NCI-H146 treated with DMSO at 0.1 percent for 48 hours (cell line): ENCODE measurements around the gene CCDC80.

Experiments used
- DNase-seq: peaks from one replicate; lab custom pipeline; 2025; ENCODE audit not compliant: unreplicated experiment; lab: John Stamatoyannopoulos, UW

Gene CCDC80, protein sequence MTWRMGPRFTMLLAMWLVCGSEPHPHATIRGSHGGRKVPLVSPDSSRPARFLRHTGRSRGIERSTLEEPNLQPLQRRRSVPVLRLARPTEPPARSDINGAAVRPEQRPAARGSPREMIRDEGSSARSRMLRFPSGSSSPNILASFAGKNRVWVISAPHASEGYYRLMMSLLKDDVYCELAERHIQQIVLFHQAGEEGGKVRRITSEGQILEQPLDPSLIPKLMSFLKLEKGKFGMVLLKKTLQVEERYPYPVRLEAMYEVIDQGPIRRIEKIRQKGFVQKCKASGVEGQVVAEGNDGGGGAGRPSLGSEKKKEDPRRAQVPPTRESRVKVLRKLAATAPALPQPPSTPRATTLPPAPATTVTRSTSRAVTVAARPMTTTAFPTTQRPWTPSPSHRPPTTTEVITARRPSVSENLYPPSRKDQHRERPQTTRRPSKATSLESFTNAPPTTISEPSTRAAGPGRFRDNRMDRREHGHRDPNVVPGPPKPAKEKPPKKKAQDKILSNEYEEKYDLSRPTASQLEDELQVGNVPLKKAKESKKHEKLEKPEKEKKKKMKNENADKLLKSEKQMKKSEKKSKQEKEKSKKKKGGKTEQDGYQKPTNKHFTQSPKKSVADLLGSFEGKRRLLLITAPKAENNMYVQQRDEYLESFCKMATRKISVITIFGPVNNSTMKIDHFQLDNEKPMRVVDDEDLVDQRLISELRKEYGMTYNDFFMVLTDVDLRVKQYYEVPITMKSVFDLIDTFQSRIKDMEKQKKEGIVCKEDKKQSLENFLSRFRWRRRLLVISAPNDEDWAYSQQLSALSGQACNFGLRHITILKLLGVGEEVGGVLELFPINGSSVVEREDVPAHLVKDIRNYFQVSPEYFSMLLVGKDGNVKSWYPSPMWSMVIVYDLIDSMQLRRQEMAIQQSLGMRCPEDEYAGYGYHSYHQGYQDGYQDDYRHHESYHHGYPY

GRCh38 chr3:112640930-112641801, at the start of gene CCDC80:
CCDC80 (minus strand) TSS chr3:112641143; CDS start chr3:112639905, 1,238 bp downstream.
- no peak for DNase-seq

DNA sequence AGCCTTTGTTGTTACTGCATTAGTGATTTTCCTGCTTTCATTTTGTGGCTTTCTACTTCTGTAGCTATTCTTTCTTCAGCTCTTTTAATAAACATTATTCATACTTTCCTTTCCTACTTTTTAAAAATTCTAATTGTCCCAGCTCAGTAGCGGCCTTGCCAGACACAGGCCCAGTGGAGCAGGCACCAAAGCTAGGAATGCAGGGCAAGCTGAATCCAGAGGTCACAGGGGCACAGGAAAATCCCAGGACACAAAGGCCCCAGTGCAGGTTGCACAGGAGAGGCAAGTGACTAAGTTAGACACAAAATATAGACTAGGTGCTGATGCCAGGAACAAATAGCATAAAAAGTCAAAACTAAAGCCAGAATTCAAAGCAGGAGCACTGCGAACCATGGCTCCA, 49.0 kb upstream of the CCDC80 start:
- no peak for DNase-seq

- DNase-seq, result no peak
These were observed 48.4 kb upstream of the CCDC80 start for GRCh38 chr3:112689385-112689784.

- DNase-seq, result no peak
These were observed 47.9 kb upstream of the CCDC80 start for GRCh38 chr3:112688819-112689218.

- DNase-seq, result no peak
These were observed 47.3 kb upstream of the CCDC80 start for GRCh38 chr3:112688085-112688769.

GRCh38 chr3:112687616-112688015, 46.7 kb upstream of the CCDC80 start:
- no peak for DNase-seq

DNA sequence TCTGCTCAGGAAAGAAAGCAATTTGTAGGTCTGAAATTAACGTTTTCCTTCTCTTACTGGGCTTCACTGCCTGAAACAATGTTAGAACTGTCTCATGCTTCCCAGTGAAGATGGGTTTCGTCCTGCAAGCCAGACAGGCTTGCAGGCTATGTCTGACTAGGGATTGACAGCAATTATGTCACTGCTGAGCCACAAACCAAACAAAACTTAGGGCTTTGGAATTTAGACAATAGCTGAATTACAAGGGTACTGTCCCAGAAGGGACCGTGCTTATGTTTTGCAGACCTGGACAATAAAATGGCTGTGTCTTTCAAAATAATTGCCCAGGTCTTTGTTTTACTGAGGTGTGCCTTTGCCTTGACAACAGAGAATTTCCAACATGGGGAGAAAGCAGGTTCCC, 46.3 kb upstream of the CCDC80 start:
- DNase-seq, result no peak

- no peak for DNase-seq
These were observed 45.2 kb upstream of the CCDC80 start for GRCh38 chr3:112685956-112686799.

DNA sequence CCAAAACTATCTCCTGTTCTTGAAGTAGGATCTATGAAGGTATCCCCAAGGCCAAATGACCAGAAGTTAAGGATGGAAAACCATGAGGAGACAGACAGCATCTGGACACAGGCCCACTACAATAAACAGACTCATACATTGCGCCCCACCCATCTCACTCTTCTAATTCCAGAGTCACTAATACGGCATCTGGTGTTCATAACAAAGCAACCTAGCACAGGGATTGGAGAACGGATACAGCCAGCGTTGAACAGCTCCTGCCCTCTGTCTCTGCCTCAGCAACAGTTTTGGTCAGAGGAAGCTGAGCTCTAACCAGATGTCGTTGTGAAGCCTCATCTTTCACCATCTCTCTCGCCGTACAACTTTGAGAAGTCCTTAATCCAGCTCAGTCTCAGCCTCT, 44.5 kb upstream of the CCDC80 start:
- DNase-seq, result no peak

GRCh38 chr3:112682361-112682760, 41.4 kb upstream of the CCDC80 start:
- no peak for DNase-seq

DNA sequence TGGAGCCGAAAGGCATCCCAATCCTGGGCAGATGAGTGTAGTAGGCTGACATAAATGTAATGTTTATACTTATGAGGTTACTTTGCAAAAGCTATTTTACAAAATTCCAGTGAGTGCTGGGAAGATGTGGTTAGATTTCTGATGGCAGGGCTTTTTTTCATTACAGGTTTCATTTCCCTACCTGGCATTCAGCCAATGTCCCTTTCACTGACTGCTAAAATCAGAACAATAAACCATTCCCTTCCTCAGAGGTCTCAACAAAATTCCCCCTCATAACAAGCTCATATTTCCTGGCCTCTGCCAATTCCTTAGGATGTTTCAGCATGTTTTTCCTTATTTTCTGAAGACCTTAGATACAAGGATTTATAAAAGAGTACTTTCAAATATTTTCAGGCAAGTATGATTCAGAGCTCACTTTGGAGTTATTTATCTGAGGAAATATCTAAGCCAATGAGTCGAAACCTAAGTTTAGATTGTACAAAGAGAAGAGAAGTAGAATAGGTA, 40.9 kb upstream of the CCDC80 start:
- DNase-seq, result no peak

DNA sequence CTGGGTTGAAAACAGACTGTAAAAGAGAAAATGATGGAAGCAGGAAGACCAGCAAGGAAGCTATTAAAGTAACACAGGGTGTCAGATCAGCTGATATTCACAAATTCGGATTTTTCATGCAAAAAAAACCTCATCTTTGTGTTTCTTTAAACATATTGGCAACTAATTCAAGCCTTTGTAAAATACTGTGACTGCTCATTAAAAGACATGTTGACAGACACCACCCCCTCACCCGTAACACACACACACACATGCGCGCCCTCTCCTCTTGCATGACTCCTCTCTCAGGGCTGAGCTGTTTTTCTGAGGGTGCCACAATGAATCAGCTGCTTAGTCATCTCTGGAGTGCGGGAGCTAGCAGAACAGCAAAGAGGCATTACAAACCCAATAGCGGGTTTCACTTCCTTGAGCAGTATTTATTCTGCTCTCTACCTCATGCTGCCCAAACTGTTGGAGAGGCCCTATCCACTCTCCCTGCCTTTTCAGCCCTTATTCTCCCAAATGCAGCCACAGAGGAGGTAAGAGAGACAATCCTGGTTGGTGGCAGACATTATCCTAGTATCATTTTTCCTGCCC, 35.8 kb upstream of the CCDC80 start:
- no peak for DNase-seq

GRCh38 chr3:112675943-112676535, 35.1 kb upstream of the CCDC80 start:
- DNase-seq, result no peak

DNA sequence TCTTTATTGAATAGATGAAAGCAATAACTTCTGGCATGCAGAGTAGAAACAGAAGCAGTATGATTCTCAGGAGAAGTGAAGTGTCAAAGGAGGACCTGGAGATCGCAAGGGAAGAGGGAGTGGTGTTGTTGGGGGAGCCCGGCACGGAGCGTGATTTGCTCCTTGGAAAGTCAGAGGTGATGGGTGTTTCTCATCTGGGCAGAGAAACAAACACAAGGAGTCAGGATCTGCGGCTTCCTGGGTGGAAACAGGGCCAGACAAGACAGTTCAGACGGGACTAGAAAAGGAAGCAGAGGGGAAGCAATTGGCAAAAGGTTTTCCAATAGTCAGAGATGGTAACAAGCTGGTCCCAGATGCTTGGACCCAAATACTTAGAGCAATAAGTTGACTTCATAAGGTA, 34.4 kb upstream of the CCDC80 start:
- DNase-seq, result no peak

DNA sequence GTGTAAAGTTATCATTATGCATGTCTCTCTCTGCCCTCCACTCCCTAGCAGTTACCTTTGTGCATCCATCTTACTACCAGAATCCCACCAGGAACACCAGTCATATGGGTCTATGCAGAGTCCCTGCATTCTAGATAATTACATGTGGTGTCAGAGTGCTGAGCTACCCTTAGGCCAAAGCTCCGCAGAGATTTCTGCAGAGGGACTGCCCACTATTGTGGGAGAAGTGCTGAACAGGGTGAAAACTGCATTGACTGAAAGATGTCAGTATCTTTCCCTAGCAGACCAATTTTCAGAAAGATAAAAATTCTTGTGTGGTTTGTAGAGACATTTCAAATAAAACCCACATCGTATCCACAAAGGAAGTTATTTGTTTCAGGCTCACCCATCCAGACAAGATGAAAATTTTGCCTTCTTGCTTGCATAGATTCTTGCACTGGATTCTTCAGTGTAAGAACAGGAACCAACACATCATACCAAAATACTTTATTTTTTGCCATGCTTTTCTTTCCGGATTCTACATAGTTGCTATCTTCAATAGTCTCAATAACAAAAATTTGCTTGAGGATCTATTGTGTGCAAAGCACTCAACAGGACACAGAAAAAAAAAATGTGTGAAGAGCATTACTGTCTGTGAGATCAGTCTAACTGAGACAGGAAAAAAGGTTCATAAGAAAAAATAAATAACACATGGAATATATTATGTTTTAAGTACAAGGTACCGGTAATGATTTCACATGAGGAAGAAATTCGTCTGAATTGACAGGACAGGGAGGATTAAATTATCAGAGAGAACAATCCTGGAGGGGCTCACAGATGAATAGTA, 32.0 kb upstream of the CCDC80 start:
- DNase-seq, result no peak

GRCh38 chr3:112671930-112672715, 31.2 kb upstream of the CCDC80 start:
- no peak for DNase-seq

GRCh38 chr3:112670824-112671223, 29.9 kb upstream of the CCDC80 start:
- no peak for DNase-seq
